Activated naive CD4-positive, alpha-beta T cell treated with anti-CD3 and anti-CD28 coated beads, Interleukin-2, amount 10 ng/mL, durations not matched to agents 7 days and 5 days (primary cell): Measurements from ENCODE around the gene ADD2.
"Not testable (repeated sequence)": the region's sequence is repeated elsewhere in the genome, so short reads cannot be mapped to it uniquely, and the experiment has no call there.

Experiments
- CTCF ChIA-PET: fragments of 350-600 bp; sonication (Branson Sonifier 250); formaldehyde crosslinking; loops from one replicate; lab custom pipeline; 2021; ENCODE audit warnings: antibody characterized with exemption; lab: Charles Lee
- DNase-seq: peaks from one replicate; pipeline ENCODE4 v3.0.0-alpha.2; 2020
- H3K27ac Mint-ChIP-seq: one replicate; pipeline ENCODE4 v1.8.0; 2021; ENCODE audit warnings: mild to moderate bottlenecking, moderate library complexity, mixed read lengths
- H3K27me3 Mint-ChIP-seq: one replicate; pipeline ENCODE4 v1.8.0; 2021; ENCODE audit warnings: mild to moderate bottlenecking, mixed read lengths
- H3K36me3 Mint-ChIP-seq: one replicate; pipeline ENCODE4 v1.8.0; 2021; ENCODE audit warnings: mixed read lengths
- H3K4me1 Mint-ChIP-seq: one replicate; pipeline ENCODE4 v1.8.0; 2021; ENCODE audit warnings: mixed read lengths
- H3K4me3 Mint-ChIP-seq: one replicate; pipeline ENCODE4 v1.8.0; 2021; ENCODE audit warnings: mild to moderate bottlenecking, moderate library complexity, mixed read lengths
- H3K9me3 Mint-ChIP-seq: one replicate; pipeline ENCODE4 v1.8.0; 2021; ENCODE audit warnings: mixed read lengths

ADD2 gene

DNA sequence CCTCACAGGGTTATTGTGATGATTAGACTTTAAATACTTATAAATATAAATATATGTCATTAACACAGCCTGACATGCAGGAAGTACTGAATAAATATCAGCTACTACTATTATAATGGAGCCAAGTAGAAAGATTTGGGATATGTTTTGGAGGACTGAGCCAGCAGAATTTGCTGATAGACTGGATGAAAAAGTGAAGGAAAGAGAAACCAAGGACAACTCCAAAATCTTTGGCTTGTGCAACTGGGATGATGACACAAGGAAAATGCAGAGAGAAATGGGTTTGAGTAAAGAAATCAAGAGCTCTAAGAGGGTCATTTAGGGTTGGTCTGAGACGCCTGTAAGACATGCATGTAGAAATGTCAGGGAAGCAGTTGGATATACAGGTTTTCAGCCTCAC lies 15.6 kb downstream of the ADD2 start:
- Mint-ChIP-seq H3K27me3 (no peaks in the 10 kb centered on the region), H3K4me3 (no peak overlapping the region), H3K9me3 (peaks cover 2% of the 10 kb centered on the region), H3K36me3 (no peaks in the 10 kb centered on the region), H3K4me1 (no peaks in the 10 kb centered on the region), H3K27ac (no peak overlapping the region)
- DNase-seq: no peak
- CTCF ChIA-PET: no interaction called here

DNA sequence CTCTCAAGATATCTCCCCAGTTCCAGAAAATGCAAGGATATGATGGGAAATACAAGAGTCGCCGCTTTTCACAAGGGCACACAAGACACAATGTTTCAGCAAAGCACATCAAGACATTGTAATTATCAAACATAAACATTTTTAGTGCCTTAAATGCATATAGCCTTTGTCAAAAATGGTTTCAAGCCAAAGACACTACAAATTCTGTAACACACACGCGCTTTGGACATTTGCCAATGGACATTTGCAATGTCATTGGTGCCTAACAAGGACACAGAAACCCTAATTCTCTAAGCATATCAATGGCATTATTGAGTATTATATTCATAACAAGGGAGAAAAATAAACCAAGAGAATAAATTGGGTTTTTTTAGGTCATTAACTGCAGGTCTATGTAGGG lies 16.1 kb downstream of the ADD2 start:
- H3K27ac Mint-ChIP-seq: no peak overlapping the region
- H3K9me3 Mint-ChIP-seq: peaks cover 4% of the 10 kb centered on the region
- DNase-seq: no peak
- no peaks in the 10 kb centered on the region for H3K27me3 Mint-ChIP-seq
- no peaks in the 10 kb centered on the region for H3K4me1 Mint-ChIP-seq
- H3K36me3 Mint-ChIP-seq: no peaks in the 10 kb centered on the region
- no peak overlapping the region for H3K4me3 Mint-ChIP-seq
- CTCF ChIA-PET: interaction anchor here (0.6 to 1.4 kb wide), 2 partner anchors 108 to 355 kb away, joined by 3 read pairs; no protein-coding TSS in a partner anchor

DNA sequence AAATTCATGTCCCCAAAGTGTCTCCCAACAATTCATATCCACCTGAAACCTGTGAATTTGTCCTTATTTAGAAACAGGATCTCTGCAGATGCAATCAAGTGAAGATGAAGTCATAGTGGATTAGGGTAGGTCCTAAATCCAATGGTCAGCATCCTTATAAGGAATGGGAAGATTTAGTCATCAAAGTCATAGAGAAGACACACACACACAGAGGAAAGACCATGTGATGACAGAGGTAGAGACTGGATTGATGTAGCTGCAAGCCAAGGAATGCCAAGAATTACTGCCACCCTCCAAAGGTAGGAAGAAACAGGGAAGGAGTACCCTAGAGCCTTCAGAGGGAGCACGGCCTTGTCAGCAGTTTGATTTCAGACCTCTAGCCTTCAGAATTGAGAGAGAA lies 17.7 kb downstream of the ADD2 start:
- Mint-ChIP-seq H3K4me3 (no peak overlapping the region), H3K27me3 (no peaks in the 10 kb centered on the region), H3K27ac (no peak overlapping the region), H3K36me3 (no peaks in the 10 kb centered on the region), H3K9me3 (peaks cover 4% of the 10 kb centered on the region), H3K4me1 (no peaks in the 10 kb centered on the region)
- CTCF ChIA-PET: no interaction called here
- DNase-seq: no peak

DNA sequence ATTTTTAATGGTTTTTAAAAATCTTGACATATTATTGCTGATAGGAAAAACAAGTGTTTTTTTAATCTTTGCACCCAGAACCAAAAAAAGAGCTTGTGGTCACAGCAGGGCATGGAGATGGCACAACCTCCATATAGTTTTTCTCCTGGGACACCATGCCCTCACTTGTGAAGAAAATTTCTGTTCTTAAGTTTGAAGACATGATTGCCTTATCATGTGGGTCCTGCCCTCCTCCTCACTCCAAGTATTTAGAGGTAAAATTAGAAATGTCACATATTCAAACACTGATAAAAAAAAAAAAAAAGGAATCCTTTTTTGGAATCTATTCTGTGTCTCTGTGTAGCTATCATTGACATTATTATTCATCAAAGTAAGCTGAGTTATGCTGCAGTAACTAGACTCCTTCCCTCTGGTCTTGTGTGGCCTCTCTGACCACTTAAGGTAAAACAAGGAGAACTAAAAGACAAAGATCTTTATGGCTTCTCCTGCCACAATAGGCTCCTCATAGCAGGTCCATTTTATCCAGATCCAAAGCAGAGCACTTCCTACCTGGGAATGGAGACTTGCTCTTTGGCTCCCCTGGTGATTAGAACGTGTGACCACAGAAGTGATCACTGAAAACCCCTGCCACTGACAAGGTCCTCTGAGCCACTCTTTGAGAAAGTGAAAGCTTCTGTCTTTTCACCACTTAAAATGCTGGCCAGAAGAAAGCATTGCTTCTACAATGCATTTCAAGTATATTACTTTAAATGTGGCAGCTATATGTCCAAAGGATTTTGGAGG lies 19.8 kb downstream of the ADD2 start:
- Mint-ChIP-seq H3K4me1 (no peaks in the 10 kb centered on the region), H3K36me3 (no peaks in the 10 kb centered on the region), H3K9me3 (peaks cover 4% of the 10 kb centered on the region), H3K27me3 (no peaks in the 10 kb centered on the region), H3K27ac (no peak overlapping the region), H3K4me3 (no peak overlapping the region)
- no peak for DNase-seq
- CTCF ChIA-PET: no interaction called here

DNA sequence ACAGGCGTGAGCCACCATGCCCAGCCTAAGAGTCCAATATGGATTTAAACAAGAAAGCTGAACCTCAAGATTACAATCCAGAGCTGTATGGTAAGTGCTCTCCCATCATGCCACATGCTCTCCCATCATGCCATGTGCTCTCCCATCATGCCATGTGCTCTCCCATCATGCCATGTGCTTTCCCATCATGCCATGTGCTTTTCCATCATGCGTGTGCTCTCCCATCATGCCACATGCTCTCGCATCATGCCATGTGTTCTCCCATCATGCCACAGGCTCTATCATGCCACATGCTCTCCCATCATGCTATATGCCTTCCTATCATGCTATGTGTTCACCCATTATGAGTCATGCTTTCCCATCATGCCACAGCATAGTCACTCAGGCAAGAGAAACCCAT lies 20.7 kb downstream of the ADD2 start:
- no peaks in the 10 kb centered on the region for H3K27me3 Mint-ChIP-seq
- no peak overlapping the region for H3K27ac Mint-ChIP-seq
- H3K9me3 Mint-ChIP-seq: peaks cover 4% of the 10 kb centered on the region
- H3K36me3 Mint-ChIP-seq: no peaks in the 10 kb centered on the region
- CTCF ChIA-PET: no interaction called here
- DNase-seq: no peak
- H3K4me1 Mint-ChIP-seq: no peaks in the 10 kb centered on the region
- no peak overlapping the region for H3K4me3 Mint-ChIP-seq

DNA sequence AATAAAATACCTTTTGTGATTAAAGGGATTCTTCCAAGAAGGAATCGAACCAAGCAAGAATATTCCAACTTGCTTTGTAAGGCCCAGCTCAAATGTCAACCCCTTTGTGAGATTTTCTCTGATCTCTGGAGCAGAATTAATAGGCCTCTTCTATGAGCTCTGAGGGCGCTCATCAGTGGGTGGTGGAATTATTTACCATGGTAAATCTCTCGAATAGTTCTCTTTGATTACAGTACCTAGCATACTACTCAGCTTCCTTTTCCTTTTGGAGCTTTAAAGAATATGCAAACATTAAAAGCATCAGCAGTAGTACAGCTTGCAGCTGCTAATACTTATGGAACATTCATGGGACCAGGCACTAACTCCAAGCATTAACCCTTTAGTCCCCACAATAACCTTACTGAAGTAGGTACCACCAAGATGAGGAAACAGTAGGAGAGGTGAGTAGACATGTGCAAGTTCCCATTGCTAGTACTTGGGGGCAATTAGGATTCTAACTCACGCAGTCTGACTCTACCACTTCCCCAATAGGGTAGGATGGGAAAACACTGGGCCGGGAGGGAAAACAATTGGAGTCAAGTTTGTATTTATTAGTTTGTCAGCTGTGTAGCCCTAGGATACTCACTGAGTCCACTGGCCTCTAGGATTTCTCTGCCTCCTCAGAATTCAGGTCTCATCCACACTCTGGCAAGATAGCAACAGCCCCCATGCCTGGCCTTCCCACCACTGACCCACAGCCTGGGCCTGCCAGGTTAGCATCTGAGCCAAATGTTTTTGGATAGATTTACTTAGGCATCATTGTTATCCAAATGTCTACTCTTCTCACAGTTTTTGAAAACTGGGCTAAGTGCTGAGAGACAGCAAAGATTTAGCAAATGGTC lies 21.7 kb downstream of the ADD2 start:
- no peaks in the 10 kb centered on the region for H3K36me3 Mint-ChIP-seq
- no peak for DNase-seq
- CTCF ChIA-PET: no interaction called here
- H3K27ac Mint-ChIP-seq: no peak overlapping the region
- no peak overlapping the region for H3K4me3 Mint-ChIP-seq
- no peaks in the 10 kb centered on the region for H3K4me1 Mint-ChIP-seq
- H3K27me3 Mint-ChIP-seq: no peaks in the 10 kb centered on the region
- peaks cover 4% of the 10 kb centered on the region for H3K9me3 Mint-ChIP-seq

DNA sequence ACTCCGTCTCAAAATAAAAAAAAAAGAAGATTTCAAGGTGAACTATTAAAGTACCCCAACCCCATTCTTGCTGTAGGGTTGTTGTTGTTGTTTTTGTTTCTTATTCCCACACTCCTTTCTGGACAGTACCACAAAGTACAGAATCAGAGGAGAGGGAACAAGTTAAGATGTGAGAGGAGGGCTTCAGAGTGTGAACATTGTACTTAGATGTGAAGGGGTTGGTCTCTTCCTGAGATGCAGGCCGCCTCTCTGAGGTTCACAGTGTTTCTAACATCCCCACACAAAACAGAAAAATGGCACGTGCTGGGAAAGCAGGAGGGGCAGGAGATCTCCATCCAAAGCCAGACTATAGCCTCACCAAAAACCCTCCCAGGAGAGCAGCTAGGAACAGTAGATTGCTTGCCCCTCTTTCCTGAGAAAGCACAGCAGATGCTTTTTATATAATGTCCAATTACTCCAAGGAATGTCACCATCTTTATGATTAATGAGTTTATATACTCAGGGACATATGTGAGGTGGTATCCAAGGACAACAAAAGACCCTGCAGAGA lies 22.6 kb downstream of the ADD2 start:
- CTCF ChIA-PET: no interaction called here
- Mint-ChIP-seq H3K36me3 (no peaks in the 10 kb centered on the region), H3K27ac (no peak overlapping the region), H3K27me3 (no peaks in the 10 kb centered on the region), H3K9me3 (peaks cover 4% of the 10 kb centered on the region), H3K4me3 (no peak overlapping the region), H3K4me1 (no peaks in the 10 kb centered on the region)
- DNase-seq: no peak

DNA sequence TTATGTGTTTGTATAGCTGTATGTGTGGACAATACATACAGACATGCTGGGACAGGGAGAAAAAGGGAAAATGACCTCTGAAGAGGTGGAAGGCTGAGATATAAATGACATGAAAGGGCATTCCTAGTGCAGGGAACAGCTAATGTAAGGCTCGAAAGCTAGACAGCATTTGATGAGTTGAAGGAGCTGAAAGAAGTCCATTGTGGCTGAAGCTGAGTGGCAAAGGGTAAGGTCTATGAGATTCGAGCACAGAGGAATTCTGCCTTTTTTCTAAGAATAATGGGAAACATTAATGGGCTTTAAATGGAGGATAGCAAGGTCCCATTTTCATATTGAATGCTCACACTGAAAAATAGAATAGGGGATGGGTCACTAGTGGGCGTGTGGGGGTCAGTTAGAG lies 23.6 kb downstream of the ADD2 start:
- DNase-seq: no peak
- no peaks in the 10 kb centered on the region for H3K27me3 Mint-ChIP-seq

DNA sequence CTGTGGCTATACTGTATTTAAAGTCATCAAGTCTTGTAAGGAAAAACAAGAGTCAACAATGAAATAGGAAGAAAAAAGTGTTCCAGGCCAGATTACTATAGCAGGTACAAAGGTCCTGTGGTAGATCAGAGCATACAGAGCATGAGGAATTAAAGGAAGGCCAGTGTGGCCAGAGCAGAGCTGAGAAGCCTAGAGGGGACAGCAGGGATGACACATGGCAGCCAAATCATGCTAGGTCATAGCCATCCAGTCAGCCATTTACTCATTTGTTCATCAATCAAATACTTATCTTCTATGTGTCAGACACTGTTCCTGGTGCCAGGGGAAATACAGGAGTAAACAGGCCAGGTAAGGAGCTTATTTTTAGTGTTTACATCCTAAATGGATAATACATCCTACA lies 24.3 kb downstream of the ADD2 start:
- no peaks in the 10 kb centered on the region for H3K27me3 Mint-ChIP-seq
- no peak for DNase-seq
- H3K27ac Mint-ChIP-seq: no peak overlapping the region
- no peaks in the 10 kb centered on the region for H3K36me3 Mint-ChIP-seq
- H3K4me1 Mint-ChIP-seq: no peaks in the 10 kb centered on the region
- no peak overlapping the region for H3K4me3 Mint-ChIP-seq
- CTCF ChIA-PET: no interaction called here
- peaks cover 4% of the 10 kb centered on the region for H3K9me3 Mint-ChIP-seq

More for the DNA sequence above, 23.6 kb downstream of the ADD2 start:
- no peak overlapping the region for H3K27ac Mint-ChIP-seq
- no peaks in the 10 kb centered on the region for H3K36me3 Mint-ChIP-seq
- peaks cover 4% of the 10 kb centered on the region for H3K9me3 Mint-ChIP-seq
- CTCF ChIA-PET: interaction anchor here (0.6 kb wide), 1 partner anchor 200 kb away, joined by 3 read pairs; no protein-coding TSS in a partner anchor
- H3K4me3 Mint-ChIP-seq: no peak overlapping the region
- no peaks in the 10 kb centered on the region for H3K4me1 Mint-ChIP-seq

DNA sequence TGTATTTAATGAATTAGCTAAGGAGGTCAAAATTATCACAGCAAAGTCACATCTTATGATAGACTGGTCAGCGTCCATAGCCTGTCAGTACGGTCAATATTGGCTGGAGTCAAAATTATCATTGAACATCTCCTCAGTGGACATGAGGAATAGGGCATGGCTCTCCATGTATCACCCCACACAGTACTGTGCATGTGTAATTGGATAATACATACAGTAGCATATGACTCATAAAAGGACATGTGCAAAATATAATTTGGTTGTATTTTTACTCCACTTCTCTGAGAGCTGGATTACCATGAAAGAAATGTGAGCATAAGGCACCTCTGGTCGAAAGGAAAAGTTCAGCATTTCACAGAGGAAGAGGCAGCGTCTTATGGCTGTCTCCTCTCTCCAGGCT lies 24.9 kb downstream of the ADD2 start:
- H3K4me3 Mint-ChIP-seq: no peak overlapping the region
- H3K36me3 Mint-ChIP-seq: no peaks in the 10 kb centered on the region
- no peak for DNase-seq
- peaks cover 4% of the 10 kb centered on the region for H3K9me3 Mint-ChIP-seq
- no peaks in the 10 kb centered on the region for H3K4me1 Mint-ChIP-seq
- H3K27ac Mint-ChIP-seq: no peak overlapping the region
- no peaks in the 10 kb centered on the region for H3K27me3 Mint-ChIP-seq
- CTCF ChIA-PET: no interaction called here

DNA sequence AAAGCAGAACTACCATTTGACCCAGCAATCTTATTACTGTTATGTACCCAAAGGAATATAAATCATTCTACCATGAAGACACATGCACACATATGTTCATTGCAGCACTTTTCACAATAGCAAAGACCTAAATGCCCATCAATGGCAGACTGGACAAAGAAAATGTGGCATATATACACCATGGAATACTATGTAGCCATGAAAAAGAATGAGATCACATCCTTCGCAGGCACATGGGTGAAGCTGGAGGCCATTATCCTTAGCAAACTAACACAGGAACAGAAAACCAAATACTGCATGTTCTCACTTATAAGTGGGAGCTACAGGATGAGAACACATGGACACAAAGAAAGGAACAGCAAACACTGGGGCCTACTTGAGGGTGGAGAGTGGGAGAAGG lies 28.5 kb downstream of the ADD2 start:
- CTCF ChIA-PET, H3K27ac Mint-ChIP-seq, H3K4me1 Mint-ChIP-seq, H3K27me3 Mint-ChIP-seq, H3K9me3 Mint-ChIP-seq, DNase-seq, H3K4me3 Mint-ChIP-seq, H3K36me3 Mint-ChIP-seq: not testable (repeated sequence)

DNA sequence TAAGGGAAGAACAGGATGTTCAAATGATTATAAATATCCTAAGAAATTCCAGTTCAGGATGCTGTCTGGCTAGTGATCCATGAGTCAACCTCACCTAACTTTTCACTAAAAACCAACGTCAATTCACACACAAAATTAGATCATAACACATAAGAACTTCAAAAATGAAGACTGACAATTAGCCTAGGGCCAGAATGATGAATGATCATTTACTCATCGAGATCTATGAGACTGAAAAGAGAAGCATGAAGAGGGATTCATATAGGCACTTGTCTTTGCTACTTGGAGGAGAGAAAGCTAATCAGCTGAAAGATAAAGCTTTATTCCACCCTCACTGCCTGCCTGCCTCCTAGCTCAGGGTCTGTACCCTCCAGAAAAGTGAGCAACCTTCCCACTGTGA lies 29.8 kb downstream of the ADD2 start:
- H3K27ac Mint-ChIP-seq: no peak overlapping the region
- H3K4me3 Mint-ChIP-seq: no peak overlapping the region
- peaks cover 4% of the 10 kb centered on the region for H3K4me1 Mint-ChIP-seq
- peaks cover 1% of the 10 kb centered on the region for H3K9me3 Mint-ChIP-seq
- no peaks in the 10 kb centered on the region for H3K36me3 Mint-ChIP-seq
- peaks cover 3% of the 10 kb centered on the region for H3K27me3 Mint-ChIP-seq
- DNase-seq: no peak
- CTCF ChIA-PET: no interaction called here

DNA sequence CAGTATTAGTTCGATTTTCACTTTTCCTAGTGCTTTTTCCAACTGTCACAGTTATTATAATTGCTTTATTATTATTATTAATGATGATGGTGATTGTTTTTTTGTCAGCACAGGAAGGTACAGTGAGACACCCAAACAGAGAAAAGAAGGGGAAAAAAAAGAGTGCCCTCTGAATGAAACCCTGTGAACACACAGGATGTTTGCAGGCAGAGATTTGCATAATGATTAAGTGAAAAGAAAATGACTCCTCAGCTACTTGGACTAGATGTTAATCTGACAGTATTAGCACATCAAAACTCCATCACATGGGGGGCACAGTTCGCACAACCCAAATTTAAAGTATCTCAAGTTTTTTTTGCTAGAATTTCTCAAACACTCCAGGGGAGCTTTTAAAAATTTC lies 32.9 kb downstream of the ADD2 start:
- H3K9me3 Mint-ChIP-seq: peaks cover 1% of the 10 kb centered on the region
- no peak for DNase-seq
- CTCF ChIA-PET: no interaction called here
- no peak overlapping the region for H3K27ac Mint-ChIP-seq
- H3K4me3 Mint-ChIP-seq: no peak overlapping the region
- peaks cover 7% of the 10 kb centered on the region for H3K27me3 Mint-ChIP-seq
- no peaks in the 10 kb centered on the region for H3K36me3 Mint-ChIP-seq
- peaks cover 4% of the 10 kb centered on the region for H3K4me1 Mint-ChIP-seq

DNA sequence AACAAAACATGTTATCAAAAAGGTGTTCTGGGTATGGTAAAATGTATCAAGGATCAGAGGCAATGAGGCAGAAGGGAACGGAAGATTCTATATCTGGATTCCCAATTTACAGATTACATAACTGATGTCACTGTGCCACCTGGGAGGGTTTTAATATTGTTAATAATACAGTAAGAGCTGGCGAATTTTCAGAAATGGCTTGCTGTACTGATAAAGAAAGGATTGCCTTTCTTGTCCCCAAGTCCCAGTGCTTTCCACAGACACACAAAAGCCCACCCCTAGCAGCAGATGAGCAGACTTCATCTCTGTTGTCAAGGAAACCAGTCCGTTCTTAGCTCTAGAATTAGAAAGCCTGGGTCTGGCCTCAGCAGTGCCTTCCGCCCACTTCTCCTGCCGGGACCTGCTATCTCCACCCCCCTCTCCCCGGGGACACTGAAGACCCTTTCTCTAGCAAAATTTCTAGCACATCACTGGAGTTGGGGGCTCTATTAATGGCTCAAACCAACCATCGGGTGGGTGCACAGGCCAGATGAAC lies 34.3 kb downstream of the ADD2 start:
- H3K27ac Mint-ChIP-seq: no peak overlapping the region

More for the DNA sequence above, 34.3 kb downstream of the ADD2 start:
- no peaks in the 10 kb centered on the region for H3K36me3 Mint-ChIP-seq
- CTCF ChIA-PET: interaction anchor here (1.2 kb wide), 1 partner anchor 127 kb away, joined by 3 read pairs; no protein-coding TSS in a partner anchor
- DNase-seq: no peak
- peaks cover 1% of the 10 kb centered on the region for H3K9me3 Mint-ChIP-seq
- H3K4me1 Mint-ChIP-seq: peaks cover 4% of the 10 kb centered on the region
- peaks cover 7% of the 10 kb centered on the region for H3K27me3 Mint-ChIP-seq
- no peak overlapping the region for H3K4me3 Mint-ChIP-seq
